H1 (cell line): Measurements from ENCODE around the gene GEMIN7. TPM values are rescaled to one million over a fixed set of nuclear protein-coding genes. Genes with fewer than 3 reads are reported as not detected.

Source experiments
- FOSL1 ChIP-seq: IDR thresholded peaks from 2 replicates; pipeline ENCODE4 v1.6.1; 2011; ENCODE audit warnings: mild to moderate bottlenecking, low read depth, low read length, moderate library complexity; ENCODE audit not compliant: insufficient read depth
- HDAC6 ChIP-seq: IDR thresholded peaks from one replicate; pipeline ENCODE4 v1.7.1; 2012; ENCODE audit warnings: low read depth, mild to moderate bottlenecking, inconsistent platforms, low read length, moderate library complexity
- JUN ChIP-seq: IDR thresholded peaks from 2 replicates; pipeline ENCODE4 v1.6.1; 2011; ENCODE audit warnings: low read depth, mild to moderate bottlenecking, improper control_type of control experiment, low read length
- JUND ChIP-seq: IDR thresholded peaks from 2 replicates; pipeline ENCODE4 v1.6.1; 2011; ENCODE audit warnings: mild to moderate bottlenecking, improper control_type of control experiment, low read length
- POLR2A ChIP-seq, 2 experiments: IDR thresholded peaks; 1 replicate in 1 of 2; 2 replicates in 1 of 2; pipeline ENCODE4 v1.6.1; 2011; ENCODE audit warnings: low read depth in 2 of 2, low read length in 2 of 2, mild to moderate bottlenecking in 2 of 2; ENCODE audit errors: control extremely low read depth in 1 of 2
- SIRT6 ChIP-seq: IDR thresholded peaks from one replicate; pipeline ENCODE4 v1.7.1; 2012; ENCODE audit warnings: low read length, inconsistent platforms
- polyA plus RNA-seq, 7 experiments: library from polyadenylated mRNA; depleted of rRNA in 3 of 7; stranded (reverse) in 5 of 7; unstranded in 2 of 7; fragments of >200 nt in 5 of 7; fragments of 200-250 nt in 2 of 7; gene quantifications; 1 replicate in 5 of 7; 2 replicates in 1 of 7; 4 replicates in 1 of 7; pipeline versions ENCODE4 v1.2.1 to v1.2.3, GENCODE V29; 2011 to 2013; ENCODE audit warnings: missing spikeins in 2 of 7, mixed read lengths in 2 of 7
- total RNA-seq: library from RNA; stranded (reverse); fragmentation: NEBNext Ultra II Directional; extraction: Animal tissue kit (Norgen Biotek cat#: 25700); gene quantifications from 2 replicates; pipeline ENCODE4 v1.2.1, GENCODE V29; 2021

The GEMIN7 gene
- total and polyA plus RNA-seq, 2 of the 8 experiments (the other 6 are each of a cell fraction or from before 2014, with no cell fraction given): 48.0 to 91.6 TPM

- TF ChIP-seq JUN (no peak), POLR2A (IDR thresholded peaks at IDR 0.05; ENCODE audit: control extremely low read depth in 1 of 2, low read depth in 2 of 2, low read length in 2 of 2) (no peak), HDAC6 (no peak), FOSL1 (no peak), SIRT6 (no peak), JUND (no peak)
Observed at GRCh38 chr19:45057444-45057843, 21.6 kb upstream of the GEMIN7 start (continued).
